HEK293 (cell line): ENCODE measurements around the gene TTF2.

ENCODE experiments used
- CTCF ChIP-seq: fragments of 450-650 bp; formaldehyde crosslinking; IDR thresholded peaks from 2 replicates; pipeline ENCODE4 v1.5.1; 2016; ENCODE audit warnings: missing biosample characterization, missing genetic modification characterization
- KLF1 ChIP-seq: fragments of 450-650 bp; formaldehyde crosslinking; IDR thresholded peaks from 2 replicates; pipeline ENCODE4 v1.5.1; 2016; ENCODE audit warnings: missing biosample characterization, missing genetic modification characterization
- ZNF510 ChIP-seq: fragments of 450-650 bp; formaldehyde crosslinking; IDR thresholded peaks from 2 replicates; pipeline ENCODE4 v1.5.1; 2018; ENCODE audit warnings: mild to moderate bottlenecking, missing genetic modification characterization, missing biosample characterization; ENCODE audit not compliant: insufficient replicate concordance

DNA sequence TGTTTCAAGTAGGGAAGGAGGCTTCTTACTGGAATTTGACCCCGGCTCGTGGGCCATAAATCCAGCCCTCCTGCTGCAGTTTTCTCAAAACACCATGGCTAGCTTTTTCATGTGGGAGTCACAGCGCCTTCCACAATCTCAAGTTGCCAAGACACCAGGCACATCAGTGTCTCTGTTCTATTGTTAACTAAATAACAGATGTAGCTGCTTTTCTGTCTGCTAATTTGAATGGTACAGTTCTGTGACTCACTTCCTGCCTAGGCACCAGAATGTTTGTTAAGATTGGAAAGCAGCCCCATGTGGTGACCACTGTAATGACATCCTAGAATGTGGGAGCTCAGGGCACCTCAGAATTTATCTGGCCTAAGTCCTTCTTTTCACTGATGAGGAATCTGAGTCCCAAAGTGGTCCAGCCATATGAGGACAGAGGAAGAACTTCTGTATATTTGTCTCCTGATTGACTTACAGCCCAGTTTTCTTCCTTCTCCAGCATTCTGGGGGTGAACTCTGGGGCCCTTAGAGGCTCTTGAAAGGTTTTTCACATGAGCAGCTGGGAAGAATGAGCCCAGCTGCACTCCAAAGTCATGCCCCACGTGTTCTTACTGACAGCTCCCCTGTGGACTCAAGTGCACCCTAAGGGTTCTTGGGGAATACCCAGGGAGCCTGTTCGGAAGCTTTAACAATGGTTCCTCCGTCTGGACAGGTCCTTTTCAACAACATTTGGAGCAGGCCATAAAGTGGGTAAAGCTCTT, 33.9 kb downstream of the TTF2 start:
- TF ChIP-seq CTCF (tag by site-specific recombination) (no peak), ZNF510 (tag by site-specific recombination) (no peak), KLF1 (tag by site-specific recombination) (no peak)
